ENCODE data around the gene DIAPH3.

Gene DIAPH3

GRCh38 chr13:59776924-59777690 is 386.6 kb downstream of the DIAPH3 start:
- DNase-seq (ENCODE audit: low spot score), result no peak

- no peak for DNase-seq (ENCODE audit: low spot score)
Measured at GRCh38 chr13:59774491-59774971, 389.2 kb downstream of the DIAPH3 start.

GRCh38 chr13:59771272-59771671 is 392.5 kb downstream of the DIAPH3 start:
- no peak for DNase-seq (ENCODE audit: low spot score)

- DNase-seq (ENCODE audit: low spot score), result no peak
Measured at GRCh38 chr13:59770451-59770850, 393.3 kb downstream of the DIAPH3 start.

- DNase-seq (ENCODE audit: low spot score), result no peak
Measured at GRCh38 chr13:59766236-59766635, 397.5 kb downstream of the DIAPH3 start.

- no peak for DNase-seq (ENCODE audit: low spot score)
Measured at GRCh38 chr13:59755632-59756290, 408.0 kb downstream of the DIAPH3 start.

GRCh38 chr13:59754411-59754810 is 409.3 kb downstream of the DIAPH3 start:
- no peak for DNase-seq (ENCODE audit: low spot score)

GRCh38 chr13:59750860-59751259 is 412.9 kb downstream of the DIAPH3 start:
- peak; percentile 74 for DNase-seq (ENCODE audit: low spot score)

- DNase-seq (ENCODE audit: low spot score), result no peak
Measured at GRCh38 chr13:59748046-59748445, 415.7 kb downstream of the DIAPH3 start.

- DNase-seq (ENCODE audit: low spot score), result no peak
Measured at GRCh38 chr13:59747529-59747928, 416.2 kb downstream of the DIAPH3 start.

GRCh38 chr13:59746291-59746962 is 417.3 kb downstream of the DIAPH3 start:
- no peak for DNase-seq (ENCODE audit: low spot score)

GRCh38 chr13:59745392-59745788 is 418.3 kb downstream of the DIAPH3 start:
- no peak for DNase-seq (ENCODE audit: low spot score)

GRCh38 chr13:59744747-59745391 is 418.9 kb downstream of the DIAPH3 start:
- DNase-seq (ENCODE audit: low spot score), result no peak

- no peak for DNase-seq (ENCODE audit: low spot score)
Measured at GRCh38 chr13:59743195-59743594, 420.5 kb downstream of the DIAPH3 start.

- DNase-seq (ENCODE audit: low spot score), result no peak
Measured at GRCh38 chr13:59742467-59742866, 421.3 kb downstream of the DIAPH3 start.

- DNase-seq (ENCODE audit: low spot score), result no peak
Measured at GRCh38 chr13:59738921-59739320, 424.8 kb downstream of the DIAPH3 start.

GRCh38 chr13:59734393-59734792 is 429.3 kb downstream of the DIAPH3 start:
- DNase-seq (ENCODE audit: low spot score), result no peak

- no peak for DNase-seq (ENCODE audit: low spot score)
Measured at GRCh38 chr13:59733744-59734143, 430.0 kb downstream of the DIAPH3 start.

- no peak for DNase-seq (ENCODE audit: low spot score)
Measured at GRCh38 chr13:59730026-59730425, 433.7 kb downstream of the DIAPH3 start.

- DNase-seq (ENCODE audit: low spot score), result no peak
Measured at GRCh38 chr13:59728896-59729545, 434.7 kb downstream of the DIAPH3 start.

GRCh38 chr13:59721926-59722910 is 441.5 kb downstream of the DIAPH3 start:
- DNase-seq (ENCODE audit: low spot score), result no peak

Data from ecto neural progenitor cell (in vitro differentiated cells).